H1 (cell line): ENCODE data around the gene CCDC13. TPM values are rescaled to one million over a fixed set of nuclear protein-coding genes. Genes with fewer than 3 reads are reported as not detected.

ENCODE experiments used
- CTCF ChIA-PET: fragments of 300-600 bp; sonication (Branson Sonifier 250); formaldehyde crosslinking; loops from one replicate; lab custom pipeline; 2021; ENCODE audit not compliant: partially characterized antibody; lab: Charles Lee
- POLR2A ChIA-PET: fragments of 300-600 bp; sonication (Branson Sonifier 250); formaldehyde crosslinking; loops from one replicate; lab custom pipeline; 2021; ENCODE audit warnings: inconsistent platforms; ENCODE audit not compliant: partially characterized antibody; lab: Charles Lee
- DNase-seq, 2 experiments: peaks; one replicate each; pipeline versions ENCODE4 v3.0.0 to v3.0.0-alpha.2; 2010 to 2022; ENCODE audit warnings: low spot score in 2 of 2, low read depth in 1 of 2, mixed read lengths in 1 of 2
- FAIRE-seq: peaks from 2 replicates; lab custom pipeline; 2011; peaks lifted over from hg19 to GRCh38; lab: Jason Lieb, UNC
- H2AFZ ChIP-seq: 2 replicates; pipeline ENCODE4 v1.8.1; 2012; ENCODE audit warnings: low read length, inconsistent platforms
- H2AK5ac ChIP-seq: 2 replicates; pipeline ENCODE4 v1.6.1; 2013; ENCODE audit warnings: low read depth, low read length
- H2BK120ac ChIP-seq: replicated peaks from 2 replicates; pipeline ENCODE3; 2013; ENCODE audit warnings: low read depth, low read length, inconsistent platforms
- H2BK12ac ChIP-seq: 2 replicates; pipeline ENCODE4 v1.6.1; 2013; ENCODE audit warnings: low read depth, low read length
- H2BK15ac ChIP-seq: 2 replicates; pipeline ENCODE4 v1.6.1; 2013; ENCODE audit warnings: low read length
- H2BK20ac ChIP-seq: 2 replicates; pipeline ENCODE4 v1.6.1; 2013; ENCODE audit warnings: low read length
- H2BK5ac ChIP-seq: 2 replicates; pipeline ENCODE4 v1.6.1; 2013; ENCODE audit warnings: low read depth, low read length
- H3K14ac ChIP-seq: 2 replicates; pipeline ENCODE4 v1.6.1; 2013; ENCODE audit warnings: inconsistent platforms; ENCODE audit not compliant: insufficient read length
- H3K18ac ChIP-seq: 2 replicates; pipeline ENCODE4 v1.6.1; 2013; ENCODE audit warnings: low read length; ENCODE audit errors: extremely low read depth
- H3K23ac ChIP-seq: 2 replicates; pipeline ENCODE4 v1.6.1; 2013; ENCODE audit warnings: inconsistent platforms; ENCODE audit not compliant: insufficient read length
- H3K23me2 ChIP-seq: 2 replicates; pipeline ENCODE4 v1.6.1; 2013; ENCODE audit warnings: low read depth, low read length
- H3K27ac ChIP-seq: 2 replicates; pipeline ENCODE4 v1.6.1; 2011; ENCODE audit warnings: low read depth, low read length, inconsistent platforms
- H3K27me3 ChIP-seq, 4 experiments: replicated peaks in 1 of 4; 1 replicate in 1 of 4; 2 replicates in 3 of 4; pipeline versions ENCODE4 v1.6.1 to v1.8.1; 2011 to 2013; ENCODE audit warnings: low read length in 3 of 4, mild to moderate bottlenecking in 3 of 4, inconsistent platforms in 2 of 4, mixed read lengths in 2 of 4, moderate library complexity in 1 of 4; ENCODE audit not compliant: control insufficient read depth in 3 of 4, insufficient read depth in 3 of 4; ENCODE audit errors: extremely low read depth in 1 of 4
- H3K36me3 ChIP-seq, 4 experiments: 2 replicates each; pipeline versions ENCODE4 v1.6.1 to v1.8.1; 2011 to 2013; ENCODE audit warnings: mild to moderate bottlenecking in 4 of 4, low read length in 3 of 4, moderate library complexity in 2 of 4, control low read depth in 1 of 4, inconsistent platforms in 1 of 4; ENCODE audit not compliant: insufficient read depth in 4 of 4, control insufficient read depth in 2 of 4
- H3K4ac ChIP-seq: replicated peaks from 2 replicates; pipeline ENCODE3; 2013; ENCODE audit warnings: low read length, low read depth, mixed read lengths, inconsistent platforms; ENCODE audit not compliant: insufficient read length
- H3K4me1 ChIP-seq, 4 experiments: replicated peaks in 1 of 4; 1 replicate in 1 of 4; 2 replicates in 3 of 4; pipeline versions ENCODE4 v1.6.1 to v1.8.1; 2011 to 2013; ENCODE audit warnings: low read length in 3 of 4, inconsistent platforms in 2 of 4, mixed read lengths in 1 of 4; ENCODE audit not compliant: insufficient read depth in 4 of 4, control insufficient read depth in 3 of 4
- H3K4me2 ChIP-seq, 2 experiments: 2 replicates each; pipeline versions ENCODE4 v1.6.1 to v1.8.1; 2011 to 2013; ENCODE audit warnings: low read depth in 2 of 2, low read length in 2 of 2, control low read depth in 1 of 2, inconsistent platforms in 1 of 2, mild to moderate bottlenecking in 1 of 2; ENCODE audit not compliant: insufficient read depth in 1 of 2
- H3K4me3 ChIP-seq, 4 experiments: fragments of 200-600, 300-600 bp in 1 of 4; sonication (generic), shearing (Covaris generic), sonication (Bioruptor Twin) in 1 of 4; 2 replicates each; pipeline versions ENCODE4 v1.5.1 to v1.8.1; 2011 to 2016; ENCODE audit warnings: low read length in 4 of 4, low read depth in 3 of 4, control low read depth in 2 of 4, inconsistent platforms in 2 of 4, mild to moderate bottlenecking in 2 of 4, mixed read lengths in 1 of 4, moderate library complexity in 1 of 4; ENCODE audit not compliant: insufficient read depth in 2 of 4; ENCODE audit errors: extremely low read depth in 1 of 4
- H3K56ac ChIP-seq: replicated peaks from 2 replicates; pipeline ENCODE3; 2013; ENCODE audit warnings: low read depth, mild to moderate bottlenecking, mixed read lengths, low read length, inconsistent platforms; ENCODE audit not compliant: insufficient read length
- H3K79me1 ChIP-seq: 2 replicates; pipeline ENCODE4 v1.6.1; 2013; ENCODE audit warnings: low read depth, low read length, control low read depth
- H3K79me2 ChIP-seq, 2 experiments: 2 replicates each; pipeline versions ENCODE4 v1.6.1 to v1.8.1; 2012 to 2013; ENCODE audit warnings: low read length in 2 of 2, mild to moderate bottlenecking in 2 of 2, inconsistent platforms in 1 of 2; ENCODE audit not compliant: insufficient read depth in 2 of 2, control insufficient read depth in 1 of 2
- H3K9ac ChIP-seq, 4 experiments: replicated peaks in 1 of 4; 1 replicate in 1 of 4; 2 replicates in 3 of 4; pipeline versions ENCODE4 v1.6.1 to v1.8.1; 2011 to 2013; ENCODE audit warnings: low read depth in 3 of 4, low read length in 3 of 4, control low read depth in 2 of 4, mild to moderate bottlenecking in 2 of 4, moderate library complexity in 2 of 4, inconsistent platforms in 1 of 4; ENCODE audit errors: extremely low read depth in 1 of 4
- H3K9me3 ChIP-seq, 2 experiments: 2 replicates each; pipeline versions ENCODE4 v1.6.1 to v1.8.1; 2012 to 2013; ENCODE audit warnings: mild to moderate bottlenecking in 2 of 2, moderate library complexity in 2 of 2, control low read depth in 1 of 2, inconsistent platforms in 1 of 2, low read depth in 1 of 2, low read length in 1 of 2, mixed read lengths in 1 of 2; ENCODE audit not compliant: insufficient read depth in 2 of 2
- H4K20me1 ChIP-seq, 2 experiments: replicated peaks in 1 of 2; 2 replicates each; pipeline versions ENCODE3 to v1.8.1; 2011 to 2013; ENCODE audit warnings: inconsistent platforms in 2 of 2, low read length in 2 of 2, mild to moderate bottlenecking in 1 of 2; ENCODE audit not compliant: insufficient read depth in 2 of 2, control insufficient read depth in 1 of 2
- H4K5ac ChIP-seq: 2 replicates; pipeline ENCODE4 v1.6.1; 2013; ENCODE audit warnings: low read length, low read depth, mixed read lengths, inconsistent platforms; ENCODE audit not compliant: insufficient read length
- H4K8ac ChIP-seq: 2 replicates; pipeline ENCODE4 v1.8.0; 2013; ENCODE audit warnings: mild to moderate bottlenecking, moderate library complexity, low read length, inconsistent platforms; ENCODE audit not compliant: insufficient read depth; ENCODE audit errors: extremely low read depth
- H4K91ac ChIP-seq: replicated peaks from 2 replicates; pipeline ENCODE3; 2013; ENCODE audit warnings: low read length, mixed read lengths, inconsistent platforms; ENCODE audit not compliant: insufficient read length
- SP2 ChIP-seq: IDR thresholded peaks from 2 replicates; pipeline ENCODE4 v1.6.1; 2012; ENCODE audit warnings: mild to moderate bottlenecking, low read length, inconsistent platforms
- WGBS, 2 experiments: shearing (Covaris generic) in 1 of 2; methylation state at CpG; one replicate each; pipeline versions ENCODE4 v1.1.6 to v1.1.7; 2013 to 2015; ENCODE audit warnings: low lambda C conversion rate in 2 of 2, mixed read lengths in 2 of 2, inconsistent platforms in 1 of 2, low coverage in 1 of 2, missing lambda C conversion rate in 1 of 2; ENCODE audit not compliant: insufficient replicate concordance in 2 of 2, insufficient coverage in 1 of 2, insufficient read length in 1 of 2; ENCODE audit errors: extremely low coverage in 1 of 2, missing lambda C conversion rate in 1 of 2; 5-methylcytosine and 5-hydroxymethylcytosine counted together
- polyA plus RNA-seq, 7 experiments: library from polyadenylated mRNA; depleted of rRNA in 3 of 7; stranded (reverse) in 5 of 7; unstranded in 2 of 7; fragments of >200 nt in 5 of 7; fragments of 200-250 nt in 2 of 7; gene quantifications; 1 replicate in 5 of 7; 2 replicates in 1 of 7; 4 replicates in 1 of 7; pipeline versions ENCODE4 v1.2.1 to v1.2.3, GENCODE V29; 2011 to 2013; ENCODE audit warnings: missing spikeins in 2 of 7, mixed read lengths in 2 of 7
- total RNA-seq: library from RNA; stranded (reverse); fragmentation: NEBNext Ultra II Directional; extraction: Animal tissue kit (Norgen Biotek cat#: 25700); gene quantifications from 2 replicates; pipeline ENCODE4 v1.2.1, GENCODE V29; 2021
- TF ChIP-seq, protein P1 (sequence below): IDR thresholded peaks from 2 replicates; pipeline ENCODE4 v1.6.1; 2012; ENCODE audit warnings: inconsistent platforms

CCDC13 gene
- total and polyA plus RNA-seq, 2 of the 8 experiments (the other 6 are each of a cell fraction or from before 2014, with no cell fraction given): 0.06 TPM; not detected in 1

DNA sequence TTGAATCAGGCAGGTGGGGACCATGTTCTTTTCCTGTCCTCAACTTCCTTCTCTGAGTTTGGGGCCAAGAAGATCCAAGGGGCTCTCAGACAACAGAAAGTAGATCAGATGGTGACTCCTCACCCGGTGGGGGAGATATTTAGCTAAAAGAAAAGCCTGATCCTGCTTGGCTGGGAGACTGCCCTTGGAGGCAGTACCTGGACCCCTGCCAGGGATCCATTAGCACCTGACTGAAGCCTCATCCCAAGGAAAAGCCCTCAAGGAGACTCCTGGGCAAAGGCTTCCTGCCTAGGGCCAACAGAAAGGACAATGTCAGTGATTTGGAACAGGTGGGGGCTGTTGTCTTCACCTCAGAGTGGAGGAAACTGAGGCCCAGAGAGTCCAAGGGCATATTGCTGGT lies 37.0 kb downstream of the CCDC13 start:
- Histone ChIP-seq H3K23me2 (no peaks in the 10 kb centered on the region), H3K23ac (no peak overlapping the region), H3K9ac (no peak overlapping the region), H2BK120ac (no peak overlapping the region), H2BK12ac (peak overlapping the region; percentile 86; the same call in 1 of the 2 replicates), H3K14ac (no peak overlapping the region), H4K20me1 (no peaks in the 10 kb centered on the region), H3K4me1 (peaks cover 0 to 33% (median 18%) of the 10 kb centered on the region in 4 experiments; a peak in 5 of 7 replicates), H3K4ac (peak overlapping the region; percentile 20), H3K4me3 (no peak overlapping the region), H2BK5ac (peak overlapping the region; percentile 88; the same call in 1 of the 2 replicates), H4K91ac (no peak overlapping the region), H3K27ac (no peak overlapping the region), H2AFZ (no peak overlapping the region), H3K79me1 (no peaks in the 10 kb centered on the region), H3K18ac (peak overlapping the region; percentile 64), H3K36me3 (no peaks in the 10 kb centered on the region), H3K4me2 (peak overlapping the region in 1 of 2 experiments; percentile 31; a peak in 1 of 4 replicates), H3K9me3 (no peaks in the 10 kb centered on the region), H3K27me3 (0 out of 7 replicates have a peak, but pooled peaks cover 0 to 3% (median 0%) of the 10 kb centered on the region in 4 experiments), H3K56ac (no peak overlapping the region), H2AK5ac (peak overlapping the region; percentile 49; the same call in 1 of the 2 replicates), H3K79me2 (no peaks in the 10 kb centered on the region), H2BK15ac (0 out of 2 replicates have a peak overlapping the region, but pooled peaks have one; percentile 84), H2BK20ac (peak overlapping the region; percentile 99; the same call in 1 of the 2 replicates), H4K5ac (peak overlapping the region; percentile 10), H4K8ac (no peak overlapping the region)
- FAIRE-seq (no peak), DNase-seq (peak in 1 of 2 experiments; percentile 47)
- TF ChIP-seq SP2: no peak
- TF ChIP-seq, protein P1, sequence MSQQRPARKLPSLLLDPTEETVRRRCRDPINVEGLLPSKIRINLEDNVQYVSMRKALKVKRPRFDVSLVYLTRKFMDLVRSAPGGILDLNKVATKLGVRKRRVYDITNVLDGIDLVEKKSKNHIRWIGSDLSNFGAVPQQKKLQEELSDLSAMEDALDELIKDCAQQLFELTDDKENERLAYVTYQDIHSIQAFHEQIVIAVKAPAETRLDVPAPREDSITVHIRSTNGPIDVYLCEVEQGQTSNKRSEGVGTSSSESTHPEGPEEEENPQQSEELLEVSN: 0 out of 2 replicates have a peak, but pooled peaks have one; percentile 0
- 67% methylated on average over 1 of the region's 1 CpG; no CpG with 5 or more reads in 1 of the 2 experiments for WGBS, 2 experiments
- POLR2A ChIA-PET: no interaction called here
- CTCF ChIA-PET: interaction anchor here (0.9 to 4.6 kb wide), 10 partner anchors 9 to 193 kb away, joined by 3 to 28 read pairs (median 6); no protein-coding TSS in a partner anchor
